GM21447 (cell line): ENCODE measurements around the gene ST8SIA6.

ENCODE experiments used
- ATAC-seq: cut with Tn5 transposase; IDR thresholded peaks from one replicate; pipeline ENCODE4 v1.9.1; 2021; ENCODE audit not compliant: unreplicated experiment

ST8SIA6 gene

GRCh38 chr10:17387861-17388503 is 66.4 kb downstream of the ST8SIA6 start:
- no peak for ATAC-seq

- ATAC-seq: no peak
Measured at GRCh38 chr10:17386616-17387075, 67.7 kb downstream of the ST8SIA6 start.

- no peak for ATAC-seq
Measured at GRCh38 chr10:17386021-17386420, 68.4 kb downstream of the ST8SIA6 start.

GRCh38 chr10:17385066-17385465 is 69.3 kb downstream of the ST8SIA6 start:
- no peak for ATAC-seq

- no peak for ATAC-seq
Measured at GRCh38 chr10:17383801-17384555, 70.4 kb downstream of the ST8SIA6 start.

- no peak for ATAC-seq
Measured at GRCh38 chr10:17381502-17382142, 72.8 kb downstream of the ST8SIA6 start.

GRCh38 chr10:17380888-17381287 is 73.5 kb downstream of the ST8SIA6 start:
- no peak for ATAC-seq

GRCh38 chr10:17380016-17380415 is 74.4 kb downstream of the ST8SIA6 start:
- ATAC-seq: no peak

- no peak for ATAC-seq
Measured at GRCh38 chr10:17379151-17379690, 75.2 kb downstream of the ST8SIA6 start.

GRCh38 chr10:17375936-17376584 is 78.3 kb downstream of the ST8SIA6 start:
- no peak for ATAC-seq

- ATAC-seq: no peak
Measured at GRCh38 chr10:17368708-17369272, 85.6 kb downstream of the ST8SIA6 start.

GRCh38 chr10:17366705-17367104 is 87.7 kb downstream of the ST8SIA6 start:
- no peak for ATAC-seq

GRCh38 chr10:17365402-17365801 is 89.0 kb downstream of the ST8SIA6 start:
- ATAC-seq: no peak

- ATAC-seq: no peak
Measured at GRCh38 chr10:17358461-17358860, 95.9 kb downstream of the ST8SIA6 start.

- no peak for ATAC-seq
Measured at GRCh38 chr10:17357781-17358180, 96.6 kb downstream of the ST8SIA6 start.

GRCh38 chr10:17356820-17357219 is 97.6 kb downstream of the ST8SIA6 start:
- no peak for ATAC-seq

GRCh38 chr10:17354781-17355180 is 99.6 kb downstream of the ST8SIA6 start:
- no peak for ATAC-seq

GRCh38 chr10:17353568-17354300 is 100.7 kb downstream of the ST8SIA6 start:
- no peak for ATAC-seq

- ATAC-seq: no peak
Measured at GRCh38 chr10:17352583-17352982, 101.8 kb downstream of the ST8SIA6 start.

- ATAC-seq: no peak
Measured at GRCh38 chr10:17351506-17351905, 102.9 kb downstream of the ST8SIA6 start.
